NCI-H226 (cell line): ENCODE measurements around the gene DUT.
A peak's percentile ranks its signal among the peaks of the same experiment; 100 is the strongest.

Experiments
- DNase-seq: peaks from one replicate; pipeline ENCODE4 v3.0.0-alpha.2; 2015

Gene DUT

DNA sequence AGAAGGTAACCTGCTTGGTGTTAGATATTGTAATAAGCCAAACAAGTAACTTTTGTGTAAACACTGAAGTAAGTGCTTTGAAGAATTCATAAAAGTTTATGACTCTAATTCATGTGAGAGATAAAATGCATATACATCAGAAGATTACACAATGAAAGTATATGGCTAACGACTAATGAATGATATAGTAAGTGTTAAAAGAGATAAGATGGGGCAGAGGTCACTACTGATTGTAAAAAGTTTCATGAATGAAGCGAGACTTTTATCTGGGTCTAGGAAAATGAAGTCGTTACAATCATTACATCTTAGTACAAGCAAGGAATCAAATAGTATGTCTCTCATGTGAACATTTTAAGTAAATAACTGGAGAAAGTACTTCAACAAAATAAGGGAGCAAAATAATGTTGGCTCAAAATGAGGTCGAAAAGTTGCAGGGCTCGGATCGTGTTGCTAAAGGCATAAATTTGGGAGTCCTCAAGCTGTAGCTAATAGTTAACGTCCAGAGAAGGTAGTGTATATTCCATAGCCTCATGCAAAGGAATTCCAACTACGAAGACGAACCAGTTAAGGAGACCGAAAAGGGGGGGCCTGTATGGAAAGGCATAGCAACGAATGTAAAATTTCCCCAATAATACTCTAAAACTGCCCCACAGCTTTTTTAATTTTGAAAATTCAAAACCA, 984 bp upstream of the DUT start:
- DNase-seq, result no peak

DNA sequence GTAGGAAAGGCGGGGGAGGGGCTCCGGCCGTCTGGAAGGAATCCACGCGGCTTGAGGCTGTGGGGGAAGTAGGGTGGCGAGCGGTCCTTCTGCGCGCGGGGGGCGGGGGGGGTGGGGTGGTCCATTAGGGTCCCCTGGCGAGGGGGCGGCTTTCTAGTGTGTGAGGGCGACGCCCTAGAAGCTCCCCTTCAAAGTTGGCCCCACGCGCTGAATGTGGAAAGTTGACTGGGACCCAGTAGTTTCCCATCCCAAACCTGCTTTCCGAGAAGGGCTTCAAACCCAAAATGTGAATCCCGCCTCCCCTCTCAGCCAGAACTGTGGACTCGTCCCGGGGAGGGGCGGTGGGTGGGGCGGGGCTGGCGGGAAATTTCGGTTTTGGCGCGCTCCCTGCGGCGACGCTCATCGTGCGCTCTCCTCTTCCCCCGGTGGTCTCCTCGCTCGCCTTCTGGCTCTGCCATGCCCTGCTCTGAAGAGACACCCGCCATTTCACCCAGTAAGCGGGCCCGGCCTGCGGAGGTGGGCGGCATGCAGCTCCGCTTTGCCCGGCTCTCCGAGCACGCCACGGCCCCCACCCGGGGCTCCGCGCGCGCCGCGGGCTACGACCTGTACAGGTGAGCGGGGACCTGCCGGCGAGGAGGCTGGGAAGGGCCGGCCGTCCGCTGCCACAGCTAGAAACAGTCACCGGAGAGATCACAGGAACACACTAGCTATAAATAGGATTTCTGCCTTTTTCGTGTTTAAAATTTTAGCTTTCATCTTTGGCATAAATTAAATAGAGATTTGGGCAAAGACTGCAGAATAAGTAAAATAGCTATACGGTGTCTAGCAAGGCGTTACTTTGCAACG, 790 bp downstream of the DUT start:
- peak; percentile 34 for DNase-seq

DNA sequence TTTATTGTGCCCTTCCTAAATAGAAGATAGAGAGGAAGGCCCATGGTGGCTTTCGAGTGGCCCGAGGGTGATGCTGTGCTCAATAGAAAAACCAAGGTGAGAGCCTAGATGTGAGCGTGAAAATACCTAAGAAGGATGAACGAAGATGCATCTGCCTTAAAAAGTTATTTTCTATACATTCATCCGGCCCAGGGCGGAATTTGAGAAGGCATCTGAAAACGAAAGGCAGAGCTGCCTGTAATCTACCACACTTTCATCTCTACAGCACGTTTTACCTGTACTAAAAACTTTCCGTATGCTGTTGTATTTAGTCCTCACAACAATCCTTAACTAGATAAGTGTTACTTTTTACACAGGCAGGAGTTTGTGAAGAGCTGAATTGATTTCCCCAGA, 1.4 kb downstream of the DUT start:
- no peak for DNase-seq

DNA sequence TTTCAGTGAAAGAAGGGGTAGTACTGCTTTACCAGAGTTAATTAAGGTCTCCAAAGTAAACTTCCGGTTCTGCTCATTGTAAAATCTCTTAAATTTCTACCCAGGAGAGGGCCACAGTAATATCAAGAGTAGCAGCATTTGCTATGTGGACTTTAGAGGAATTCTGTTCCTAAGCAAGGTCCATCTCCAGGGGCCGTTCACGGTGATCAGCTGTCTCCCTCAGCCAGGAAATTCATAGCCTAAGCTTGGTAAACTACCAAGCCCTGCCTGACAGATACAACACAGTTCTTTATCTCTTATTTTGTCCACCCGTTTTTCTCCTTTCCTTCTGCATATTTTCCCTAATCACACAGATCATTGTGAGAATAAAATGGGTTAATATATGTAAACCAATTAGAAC, 2.3 kb downstream of the DUT start:
- no peak for DNase-seq

- no peak for DNase-seq
Measured at GRCh38 chr15:48334260-48334659, 3.0 kb downstream of the DUT start.

GRCh38 chr15:48336940-48337339, 5.7 kb downstream of the DUT start:
- no peak for DNase-seq

GRCh38 chr15:48337607-48338006, 6.4 kb downstream of the DUT start:
- no peak for DNase-seq

GRCh38 chr15:48340111-48340510, 8.9 kb downstream of the DUT start:
- no peak for DNase-seq

DNA sequence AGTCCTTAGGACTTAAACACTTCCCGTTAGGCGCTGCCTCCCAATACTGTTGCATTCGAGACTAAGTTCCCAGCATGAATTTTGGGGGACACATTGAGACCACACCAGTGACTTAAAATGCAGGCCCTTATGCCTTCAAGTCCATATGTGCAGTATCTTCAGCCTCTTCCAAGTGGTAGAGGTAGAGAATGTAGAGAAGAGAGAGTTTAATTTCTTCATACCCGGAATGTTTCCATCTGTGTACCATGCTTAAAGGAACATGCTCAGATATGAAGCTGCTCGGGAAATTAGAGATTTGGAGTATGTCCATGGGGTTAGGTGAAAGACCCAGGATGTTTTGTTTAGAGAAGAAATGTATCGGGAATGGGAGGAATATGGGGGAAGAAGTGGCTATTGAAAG, 12.6 kb downstream of the DUT start:
- DNase-seq, result no peak

- DNase-seq, result no peak
Measured at GRCh38 chr15:48345516-48345915, 14.3 kb downstream of the DUT start.

DNA sequence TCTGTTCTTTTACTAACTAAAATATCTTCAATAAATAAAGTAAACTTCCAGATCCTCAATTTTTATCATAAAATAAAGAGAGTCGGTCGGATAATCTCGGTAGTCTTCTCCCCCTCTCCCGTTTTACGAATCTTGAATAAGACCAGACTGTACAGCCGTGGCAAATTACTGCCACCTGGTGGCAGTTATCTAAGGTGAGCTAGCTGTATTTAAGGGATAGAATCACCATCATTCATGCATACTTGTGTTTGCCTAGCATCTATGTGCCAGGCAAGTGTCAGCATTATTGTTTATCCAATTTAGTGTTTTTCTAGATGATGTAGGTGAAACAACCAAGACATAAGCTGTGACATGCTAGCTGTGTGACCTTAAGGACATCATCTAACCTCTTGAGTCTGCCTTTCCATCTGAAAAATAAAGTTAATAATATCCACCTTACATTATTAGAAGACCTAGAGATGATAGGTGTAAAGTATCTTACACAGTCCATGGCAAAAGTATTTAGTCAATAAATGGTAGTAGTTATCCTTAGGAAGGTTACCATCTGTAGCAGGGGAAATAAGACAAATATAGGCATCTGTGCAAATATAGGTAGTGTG, 21.3 kb downstream of the DUT start:
- DNase-seq, result peak; percentile 68

- no peak for DNase-seq
Measured at GRCh38 chr15:48354694-48355303, 23.6 kb downstream of the DUT start.

DNA sequence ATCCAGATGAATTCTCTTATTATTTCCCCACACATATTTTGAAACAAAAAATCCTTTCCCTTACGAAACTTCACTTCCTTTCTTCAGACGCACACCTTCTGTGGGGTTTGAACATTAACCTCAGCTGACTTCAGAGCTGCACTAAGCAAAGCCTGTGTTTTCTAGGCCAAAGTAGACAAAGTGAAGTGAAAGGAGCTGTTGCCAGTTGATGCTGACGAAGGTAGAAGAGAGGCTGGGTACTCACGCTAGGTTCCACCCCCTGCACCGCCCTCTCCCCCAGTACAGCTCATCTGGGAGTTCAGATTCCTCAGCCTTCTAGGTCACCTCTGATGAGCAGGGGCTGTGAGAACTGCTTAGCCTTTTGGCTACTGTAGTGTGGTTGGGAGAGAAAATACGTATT, 24.1 kb downstream of the DUT start:
- peak; percentile 38 for DNase-seq

GRCh38 chr15:48358229-48359152, 27.3 kb downstream of the DUT start:
- no peak for DNase-seq

GRCh38 chr15:48360841-48361240, 29.6 kb downstream of the DUT start:
- peak; percentile 79 for DNase-seq

DNA sequence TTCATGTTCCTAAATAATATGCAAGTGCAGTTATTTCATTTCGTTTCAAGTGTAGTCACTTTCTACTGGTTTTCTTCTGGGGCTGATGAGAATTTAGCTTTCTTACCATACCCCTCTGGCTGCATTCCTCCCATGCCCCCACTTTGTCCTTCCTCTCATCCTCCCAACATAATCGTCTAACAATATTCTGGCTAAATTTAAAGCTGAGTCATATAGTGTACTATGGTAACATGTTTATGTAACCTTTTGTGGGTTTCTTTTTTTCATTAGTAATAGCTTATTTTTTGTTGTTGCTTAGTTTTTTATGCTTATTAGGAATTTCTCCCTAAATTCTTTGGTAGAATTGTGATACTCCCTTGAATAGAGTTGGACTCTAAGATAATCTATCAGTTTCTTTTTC, 30.5 kb downstream of the DUT start:
- DNase-seq, result no peak

DNA sequence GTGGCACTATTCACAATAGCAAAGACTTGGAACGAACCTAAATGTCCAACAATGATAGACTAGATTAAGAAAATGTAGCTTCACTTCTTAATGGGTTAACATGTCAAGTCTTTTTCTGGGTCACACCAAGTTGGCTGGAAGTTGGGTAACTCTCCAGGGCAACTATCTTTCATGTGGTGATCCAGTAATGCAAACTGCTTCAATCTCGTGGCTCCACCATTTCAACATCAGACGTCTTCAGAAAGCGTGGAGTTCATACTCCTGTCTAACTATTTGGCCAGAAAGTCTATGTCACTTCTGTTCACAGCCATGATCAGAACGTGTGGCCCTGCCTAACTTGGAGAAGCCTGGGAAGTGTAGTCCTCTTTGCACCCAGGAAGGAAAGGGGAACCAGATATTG, 32.2 kb downstream of the DUT start:
- DNase-seq, result peak; percentile 25

DNA sequence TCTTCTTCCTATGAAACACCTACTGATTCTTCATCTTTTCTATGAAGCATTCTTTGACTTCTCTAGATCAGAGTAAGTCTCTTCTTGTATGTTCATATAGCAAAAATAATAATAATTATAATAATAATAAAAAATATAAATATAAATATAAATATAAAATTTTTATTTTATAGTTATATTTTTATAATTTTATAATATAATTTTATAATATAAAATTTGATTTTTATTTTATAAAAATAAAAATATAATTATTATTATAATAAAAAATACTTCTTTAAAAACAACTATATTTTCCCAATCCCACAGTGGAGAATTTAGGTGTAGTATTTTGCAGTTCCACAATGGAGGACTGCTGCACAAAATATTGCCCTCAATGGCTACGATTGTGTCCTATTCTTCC, 34.3 kb downstream of the DUT start:
- no peak for DNase-seq

DNA sequence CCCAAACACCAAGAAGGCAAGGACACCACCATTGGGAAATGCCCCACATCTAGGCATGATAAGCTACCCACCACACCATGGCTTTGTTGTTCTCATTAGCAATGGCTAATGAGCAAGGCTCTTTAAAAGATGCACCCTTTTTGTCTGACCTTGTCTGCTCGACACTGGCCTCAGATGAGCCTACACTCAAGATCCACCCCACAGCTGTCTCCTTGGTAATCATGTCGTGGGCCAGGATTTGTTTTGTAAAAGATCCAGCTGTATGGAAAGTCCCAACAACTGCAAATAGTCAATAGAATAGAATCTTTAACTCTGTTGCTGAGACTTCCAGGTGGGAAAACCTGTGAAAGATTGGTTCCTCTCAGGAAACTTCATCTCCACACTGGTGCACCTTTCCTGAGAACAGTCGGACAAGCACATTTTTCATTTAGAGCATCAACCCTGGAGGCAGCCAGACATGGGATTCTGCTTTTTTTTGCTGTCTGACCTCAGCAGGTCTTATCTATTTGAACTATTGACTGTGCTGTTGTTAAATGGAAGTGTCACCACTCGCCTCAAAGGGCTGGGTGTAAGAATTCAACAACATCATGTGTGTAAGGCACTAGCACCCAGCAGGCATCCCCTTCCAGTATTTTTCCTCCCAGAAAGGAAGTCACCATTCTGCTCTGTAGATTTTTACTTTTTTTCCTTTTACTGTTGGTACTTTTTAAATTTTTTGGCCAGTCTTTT, 35.5 kb downstream of the DUT start:
- DNase-seq, result no peak

DNA sequence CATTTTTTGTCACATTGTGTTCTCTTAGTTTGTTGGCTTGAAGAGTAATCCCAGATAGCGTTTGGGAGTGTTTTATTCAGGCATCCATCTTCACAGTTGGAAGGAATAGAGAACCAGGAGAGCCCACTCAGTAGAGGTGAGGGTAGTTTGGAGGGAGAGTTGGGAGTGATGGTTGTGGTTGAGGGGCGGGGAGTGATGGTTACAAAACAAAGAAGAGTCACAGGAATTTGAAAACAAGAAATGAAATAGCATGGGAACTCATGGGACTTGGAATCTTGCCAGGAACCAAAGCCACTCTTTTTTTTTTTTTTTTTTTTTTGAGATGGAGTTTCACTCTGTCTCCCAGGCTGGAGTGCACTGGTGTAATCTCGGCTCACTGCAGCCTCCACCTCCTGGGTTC, 36.3 kb downstream of the DUT start:
- DNase-seq, result peak; percentile 29

- DNase-seq, result peak; percentile 70
Measured at GRCh38 chr15:48370460-48370859, 39.2 kb downstream of the DUT start.

DNA sequence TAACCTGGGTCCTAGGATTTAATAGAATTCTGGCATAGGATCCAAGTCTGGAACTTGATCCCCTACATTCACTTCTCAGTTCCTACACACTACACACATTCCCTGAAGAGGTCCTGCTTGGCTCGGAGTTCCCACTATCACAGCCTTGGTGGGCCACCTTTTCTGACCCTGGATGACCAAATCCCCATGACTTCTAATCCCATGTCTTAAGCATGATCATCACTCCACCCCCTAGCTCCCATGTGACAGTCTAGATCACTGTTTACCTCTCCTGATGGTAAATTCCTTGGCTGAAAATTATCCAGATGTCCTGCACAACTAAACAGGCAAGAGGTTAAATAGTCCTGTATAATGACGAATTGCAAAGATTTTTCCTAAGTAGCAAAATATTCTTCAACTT, 40.3 kb downstream of the DUT start:
- DNase-seq, result no peak
